ENCODE measurements around the gene AVPR2.

The AVPR2 gene

DNA sequence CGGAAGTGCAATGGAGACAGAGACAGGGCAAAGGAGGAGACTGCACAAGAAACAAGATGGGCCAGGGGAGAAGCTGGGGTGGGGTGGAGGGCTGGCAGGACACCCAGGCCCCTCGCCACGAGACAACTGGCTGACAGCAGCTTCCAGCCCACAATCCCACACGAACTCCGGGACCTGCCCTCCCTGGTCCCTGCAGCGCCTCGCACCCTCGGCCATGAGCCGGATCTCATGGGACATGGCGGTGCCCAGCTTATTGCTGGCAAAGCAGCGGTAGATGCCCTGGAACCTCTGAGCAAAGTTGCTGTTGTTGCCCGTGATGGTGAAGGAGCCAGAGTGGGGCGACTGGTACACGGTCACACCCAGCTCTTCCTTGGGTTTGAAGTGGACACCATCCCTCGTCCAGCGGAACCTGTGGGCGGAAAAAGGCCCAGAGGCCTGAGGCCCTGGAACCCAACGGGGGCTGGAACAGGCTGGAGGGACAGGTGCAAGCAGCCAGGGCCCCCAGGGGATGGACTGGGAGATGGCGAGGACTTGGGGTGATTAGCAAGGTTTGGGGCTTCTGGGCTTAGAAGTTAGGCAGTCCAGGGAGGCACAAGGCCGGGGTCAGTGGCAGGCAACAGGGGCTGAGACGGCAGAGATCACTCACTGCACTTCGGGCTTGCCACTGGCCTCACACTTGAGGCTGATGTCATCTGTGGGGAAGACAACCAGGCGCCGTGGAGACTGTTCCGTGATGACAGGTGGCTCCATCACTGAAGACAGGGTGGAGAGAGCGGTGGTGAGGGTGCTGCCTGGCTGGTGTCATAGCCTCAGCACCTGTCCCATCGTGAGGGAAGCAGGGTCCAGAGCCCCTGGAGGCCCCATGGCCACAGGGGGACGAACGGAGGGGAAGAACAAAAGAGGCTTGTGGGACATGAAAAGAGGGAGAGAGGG is 32.3 kb upstream of the AVPR2 start:
- DNase-seq: no peak

DNA sequence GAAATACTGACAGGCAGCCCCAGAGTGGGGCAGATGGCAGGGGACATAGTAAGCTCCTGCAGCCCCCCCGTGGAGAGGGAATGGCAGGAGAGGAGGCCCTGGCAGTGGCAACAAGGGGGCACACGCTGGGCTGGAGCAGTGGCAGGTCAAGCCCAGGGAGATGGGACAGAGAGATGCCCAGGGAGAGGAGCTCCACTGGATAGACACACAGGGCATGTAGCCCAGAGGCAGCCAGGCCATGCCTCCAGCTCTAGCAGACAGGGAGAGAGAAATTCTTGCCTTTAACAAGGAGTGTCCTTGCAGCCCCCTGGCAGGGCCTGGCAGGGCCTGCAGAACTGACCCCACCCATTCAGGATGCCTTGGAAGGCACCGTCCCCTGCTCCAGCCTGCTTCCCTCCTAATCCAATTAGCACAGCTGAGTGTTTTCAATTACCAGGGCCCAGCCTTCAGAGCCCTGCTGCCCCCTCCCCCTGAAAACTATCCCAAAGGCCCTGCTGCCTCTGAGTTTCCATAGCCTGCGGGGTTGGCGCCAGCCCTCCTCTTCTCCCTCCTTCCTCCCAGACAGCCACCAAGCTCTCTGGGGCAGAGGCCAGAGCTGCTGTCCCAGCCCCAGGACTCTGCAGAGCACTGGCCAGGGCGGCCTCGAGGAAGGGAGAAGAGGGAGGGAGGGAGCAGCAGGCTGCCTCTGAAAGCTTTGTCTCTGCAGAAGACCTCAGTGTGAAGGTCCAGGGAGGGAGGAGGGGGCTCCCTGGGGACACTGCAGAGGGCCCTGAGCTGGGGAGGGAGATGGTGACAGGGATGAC is 31.0 kb upstream of the AVPR2 start:
- DNase-seq: no peak

DNA sequence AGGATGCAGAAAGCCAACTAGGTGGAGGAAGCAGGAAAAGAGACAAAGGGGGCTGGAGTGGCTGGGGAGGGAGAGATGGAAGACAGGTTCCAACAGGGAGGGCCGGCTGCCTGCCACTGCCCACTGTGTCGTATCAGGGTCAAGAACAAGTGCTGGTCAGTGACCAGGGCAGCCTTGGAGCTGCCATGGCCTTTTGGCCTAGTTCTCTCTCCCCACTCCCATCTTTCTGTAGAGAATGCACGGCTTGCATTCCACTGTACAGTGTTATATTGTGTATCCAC is 30.4 kb upstream of the AVPR2 start:
- DNase-seq: no peak

DNA sequence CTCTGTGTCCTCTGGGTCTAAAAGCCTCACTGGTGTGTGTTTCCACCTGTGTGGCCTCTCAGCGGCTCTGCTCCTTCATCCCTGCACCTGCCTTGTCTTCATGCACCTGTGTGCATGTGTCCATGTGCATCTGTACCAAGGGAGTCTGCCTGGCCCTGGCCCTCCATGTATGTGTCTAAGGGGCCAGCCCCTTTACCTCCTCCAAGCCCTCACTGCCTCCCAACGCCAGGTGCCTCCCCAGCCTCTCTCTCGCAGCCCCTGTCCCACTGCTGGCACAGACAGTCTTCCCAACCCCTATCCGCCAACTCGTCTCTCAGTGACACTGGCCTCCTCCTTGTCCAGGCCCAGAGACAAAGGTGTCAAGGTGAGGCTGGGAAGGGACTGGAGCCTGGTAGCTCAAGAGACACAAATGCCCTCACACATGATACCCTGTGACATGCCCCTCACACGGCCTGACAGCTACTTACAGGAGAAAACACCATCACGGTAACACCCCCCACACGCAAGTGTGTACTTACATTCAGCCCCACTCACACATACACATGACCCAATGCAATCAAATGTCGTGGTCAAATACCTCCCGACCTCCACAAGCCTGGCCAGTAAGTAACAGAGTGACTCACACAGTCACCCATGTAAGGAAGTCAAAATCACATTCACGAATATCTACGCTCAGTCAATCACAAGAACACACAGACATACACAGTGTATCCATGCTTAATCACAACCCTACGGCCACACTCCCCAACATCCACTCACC is 29.9 kb upstream of the AVPR2 start:
- no peak for DNase-seq

DNA sequence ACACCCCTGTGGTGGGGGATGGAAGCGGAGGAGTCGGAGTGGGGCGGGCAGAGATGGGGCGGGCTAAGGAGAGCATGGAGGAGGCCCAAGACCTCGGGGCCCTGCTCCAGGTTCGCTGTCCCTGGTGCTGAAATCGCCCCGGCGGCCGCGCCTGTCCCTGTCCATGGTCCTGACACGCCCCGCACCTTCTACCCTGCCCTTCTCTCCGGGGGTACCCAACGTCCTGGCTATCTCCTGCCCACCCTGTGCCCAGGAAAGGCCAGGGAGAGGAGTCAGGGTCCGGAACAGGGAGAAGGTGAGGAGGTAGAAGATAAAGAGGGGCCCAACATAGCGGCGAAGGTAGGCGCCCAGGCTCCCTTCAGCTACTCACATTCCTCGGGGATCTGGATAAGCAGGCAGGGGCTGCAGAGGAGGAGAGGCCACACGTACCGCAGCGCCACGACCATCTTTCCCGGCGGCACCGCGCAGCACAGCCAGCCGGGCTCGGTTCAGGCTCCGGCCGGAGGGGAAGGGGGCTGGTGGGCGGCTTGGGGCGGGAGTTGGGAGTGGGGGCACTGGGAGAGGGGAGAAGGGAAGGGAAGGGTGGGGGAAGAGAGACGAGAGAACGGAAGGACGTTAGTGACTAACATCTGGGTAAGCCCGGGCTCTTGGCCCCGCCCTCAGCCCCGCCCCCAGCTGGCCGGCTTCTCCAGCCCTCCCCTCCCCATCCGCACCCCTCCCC is 28.9 kb upstream of the AVPR2 start:
- DNase-seq: peak; percentile 8

DNA sequence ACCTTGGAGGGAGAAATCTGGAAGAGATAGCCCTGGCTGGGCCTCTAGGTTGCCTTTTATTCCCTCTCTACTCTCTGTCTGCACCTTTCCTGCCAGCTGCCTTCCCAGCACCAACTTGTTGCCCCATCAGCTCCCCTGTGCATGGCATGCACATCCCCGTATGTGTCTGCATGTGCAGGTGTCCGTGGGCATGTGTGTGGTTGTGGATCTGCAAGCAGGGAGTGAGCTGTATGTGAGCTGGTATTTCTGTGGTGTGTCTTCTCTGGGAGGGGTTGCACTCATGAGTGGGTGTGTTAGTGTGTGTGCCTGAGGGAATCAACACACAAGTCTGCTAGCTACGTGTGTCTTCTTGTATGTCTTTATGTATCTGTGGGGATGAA is 28.4 kb upstream of the AVPR2 start:
- no peak for DNase-seq

DNA sequence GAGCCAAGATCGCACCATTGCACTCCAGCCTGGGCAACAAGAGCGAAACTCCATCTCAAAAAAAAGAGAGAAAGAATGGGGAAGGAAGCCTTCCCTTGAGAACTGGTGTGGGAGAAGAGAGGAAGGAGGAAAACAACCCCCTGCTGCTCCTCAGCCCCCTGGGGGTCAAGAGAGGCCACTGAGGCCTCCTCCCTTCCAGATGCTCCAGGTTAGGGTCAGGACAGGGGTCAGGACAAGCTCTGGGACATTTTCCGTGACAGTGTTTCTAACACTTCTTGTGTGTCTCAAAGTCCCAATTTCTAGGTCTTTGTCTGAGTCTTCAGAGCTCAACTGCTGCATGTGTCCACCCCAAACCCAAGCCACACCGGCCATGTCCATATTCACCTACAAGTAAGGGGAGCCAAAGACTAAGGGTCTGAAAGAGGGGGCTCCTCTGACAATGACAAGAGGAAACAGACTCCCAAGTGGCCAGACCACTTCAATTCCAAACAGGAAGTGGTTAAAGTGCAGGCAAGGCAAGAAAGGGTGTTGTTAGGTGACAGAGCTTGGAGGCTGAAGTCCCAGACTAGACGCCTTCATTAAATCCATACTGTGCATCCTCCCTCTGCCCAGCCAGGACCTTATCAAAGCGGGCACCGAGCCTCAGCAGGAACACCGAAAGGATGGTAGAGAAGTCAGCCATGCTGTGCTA is 26.8 kb upstream of the AVPR2 start:
- DNase-seq: no peak

DNA sequence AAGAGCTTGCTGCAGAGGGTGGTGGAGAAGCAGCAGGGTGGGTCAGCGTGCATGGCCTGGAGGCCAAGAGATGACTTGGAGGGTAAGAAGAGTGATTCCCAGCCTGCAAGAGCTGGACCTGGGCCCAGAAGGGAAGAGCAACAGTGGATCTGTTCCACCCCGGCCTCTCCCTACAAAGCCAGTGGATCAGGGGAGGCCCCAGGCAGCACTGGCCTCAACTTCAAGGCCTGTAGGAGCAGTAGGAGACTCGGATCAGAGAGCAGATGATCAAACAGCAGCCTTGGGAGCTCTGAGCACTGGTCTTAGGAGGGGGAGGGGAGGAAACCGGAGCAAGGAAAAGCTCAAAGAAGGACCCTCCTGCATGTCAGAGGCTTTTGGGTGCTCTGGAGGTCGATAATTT is 26.1 kb upstream of the AVPR2 start:
- no peak for DNase-seq

DNA sequence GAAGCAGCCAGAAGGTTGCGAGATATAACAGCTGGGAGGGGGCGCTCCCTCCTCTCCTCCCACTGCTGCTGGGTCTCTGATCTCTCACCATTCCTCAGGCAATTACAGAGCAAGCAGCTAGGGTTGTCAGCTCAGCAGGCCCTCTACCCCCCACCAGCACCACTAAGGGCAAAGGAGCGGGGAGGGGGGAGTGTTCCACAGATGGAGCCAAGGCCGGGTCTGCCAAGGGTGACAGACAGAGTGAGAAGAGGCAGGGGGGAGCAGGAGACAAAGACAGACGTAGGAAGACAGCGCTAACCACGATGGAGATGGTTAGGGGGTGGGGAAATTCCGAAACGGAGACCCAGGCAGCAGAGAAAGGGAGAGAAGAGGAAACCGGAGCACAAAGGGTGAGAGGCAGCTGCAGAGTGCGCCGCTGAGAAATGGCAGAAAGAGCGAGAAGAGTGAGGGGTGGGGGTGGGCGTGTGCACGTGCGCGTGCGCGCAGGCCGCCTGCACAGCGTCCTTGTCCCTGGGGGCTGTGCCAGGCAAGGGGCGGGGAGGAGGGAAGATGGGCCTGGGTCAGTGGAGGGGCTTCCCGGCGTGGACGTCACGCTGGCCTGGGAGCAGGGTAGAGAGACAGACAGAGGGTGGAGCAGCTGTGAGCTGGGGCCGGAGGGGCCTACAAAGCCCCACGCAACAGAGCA is 25.4 kb upstream of the AVPR2 start:
- no peak for DNase-seq

DNA sequence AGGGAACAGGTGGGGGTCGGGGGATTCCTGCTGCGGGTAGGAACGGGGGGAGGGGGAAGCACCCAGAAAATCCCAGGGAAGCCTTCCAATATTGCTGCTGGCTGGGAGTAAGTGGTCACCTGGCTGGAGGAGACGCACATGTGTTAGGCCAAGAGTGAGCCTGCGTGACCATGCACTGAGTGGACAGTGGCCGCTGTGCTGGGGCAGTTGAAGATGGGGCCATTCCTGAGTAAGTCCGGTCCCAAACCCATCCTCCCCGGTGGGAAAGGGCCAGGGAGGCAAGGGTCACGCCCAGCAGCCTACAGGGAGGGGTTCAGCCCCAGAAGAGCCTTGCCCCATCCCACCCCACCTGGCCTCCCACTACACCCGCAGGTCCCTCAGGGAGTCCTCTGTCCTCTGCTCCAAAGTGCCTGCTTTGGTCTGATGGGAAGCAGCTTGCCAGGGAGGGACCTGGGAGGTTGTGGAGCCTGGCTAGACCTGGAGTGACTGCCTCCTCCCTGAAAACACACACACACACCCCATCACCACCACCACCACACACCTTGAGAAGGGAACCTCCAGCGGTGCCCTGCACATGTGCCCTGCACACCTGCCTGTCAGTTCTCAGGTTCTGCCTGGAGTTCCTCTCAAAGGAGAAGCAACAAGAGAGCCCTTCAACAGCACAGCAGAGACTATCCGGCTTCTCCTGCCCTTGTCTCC is 24.6 kb upstream of the AVPR2 start:
- DNase-seq: no peak

DNA sequence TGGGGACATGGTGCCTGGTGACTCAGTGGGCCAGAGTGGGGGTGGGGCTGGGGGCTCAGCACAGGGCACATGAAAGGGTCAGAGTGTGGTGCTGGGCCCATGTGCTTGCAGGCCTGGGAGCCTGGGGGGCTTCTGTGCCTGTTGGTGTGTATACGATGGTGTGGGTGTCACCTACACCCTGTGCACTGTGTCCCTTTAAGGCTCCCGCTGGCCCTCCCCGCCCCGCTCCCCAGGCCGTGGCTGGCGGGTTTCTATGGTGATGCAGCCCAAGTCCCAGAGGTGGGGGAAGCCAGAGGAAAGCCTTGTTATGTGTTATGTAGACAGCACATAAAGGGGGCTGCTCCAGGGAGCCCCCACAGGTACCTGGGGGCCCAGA is 24.0 kb upstream of the AVPR2 start:
- DNase-seq: no peak

DNA sequence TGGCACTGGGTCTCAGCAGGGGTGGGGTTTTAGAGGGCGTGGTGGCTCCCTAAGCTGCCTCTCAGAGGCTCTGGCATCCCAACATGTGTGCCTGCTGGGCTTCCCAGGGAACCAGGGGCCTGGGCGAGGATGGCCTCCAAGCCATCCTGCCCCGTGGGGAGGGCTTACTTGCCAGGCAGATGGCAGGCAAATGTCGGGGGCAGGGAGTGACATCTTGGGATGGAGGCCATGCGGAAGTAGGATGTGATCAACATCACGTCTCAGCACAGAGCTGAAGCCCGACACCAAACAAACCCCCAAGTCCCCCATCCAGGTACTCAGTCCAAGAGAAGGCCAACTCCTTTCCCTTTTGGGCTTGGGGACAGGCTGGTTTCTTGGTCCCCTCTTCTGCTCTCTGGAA is 23.2 kb upstream of the AVPR2 start:
- DNase-seq: no peak

DNA sequence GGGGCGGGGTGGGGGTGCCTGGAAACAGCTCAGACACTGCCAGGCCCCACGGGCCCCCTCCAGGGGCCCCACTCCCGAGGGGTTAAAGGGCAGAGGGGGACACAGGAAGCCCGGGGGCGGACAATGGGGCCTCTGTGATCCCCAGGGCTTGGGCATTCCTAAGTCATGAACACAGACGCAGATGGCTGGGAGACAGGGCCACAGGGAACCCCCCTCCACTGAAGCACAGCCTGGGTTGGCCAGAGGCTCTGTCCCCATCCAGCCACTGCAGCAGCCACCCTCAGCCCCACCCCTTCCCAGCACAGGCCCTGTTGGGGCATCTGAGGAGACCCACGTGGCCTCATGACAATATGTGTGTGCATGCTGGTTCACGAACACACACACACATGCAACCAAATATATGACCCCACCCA is 22.4 kb upstream of the AVPR2 start:
- no peak for DNase-seq

DNA sequence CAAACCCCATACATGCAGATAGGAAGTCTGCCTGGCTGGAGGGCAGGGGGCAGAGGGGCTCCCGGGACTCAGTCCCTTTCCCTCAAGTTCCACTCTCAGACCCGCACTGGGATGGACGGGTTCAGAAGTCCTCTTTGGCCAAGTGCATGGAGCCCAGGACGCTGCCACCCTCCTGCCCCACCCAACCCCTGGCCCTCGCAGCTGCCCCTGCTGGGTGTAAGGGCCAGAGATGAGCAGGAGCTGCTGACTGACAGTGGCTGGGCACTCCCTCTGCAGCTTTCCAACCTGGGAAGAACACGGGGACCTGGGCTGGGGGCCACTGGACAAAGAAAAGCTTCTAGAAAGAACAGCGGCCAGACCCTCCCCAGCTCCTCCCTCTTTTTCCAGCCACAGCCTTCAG is 21.9 kb upstream of the AVPR2 start:
- no peak for DNase-seq

DNA sequence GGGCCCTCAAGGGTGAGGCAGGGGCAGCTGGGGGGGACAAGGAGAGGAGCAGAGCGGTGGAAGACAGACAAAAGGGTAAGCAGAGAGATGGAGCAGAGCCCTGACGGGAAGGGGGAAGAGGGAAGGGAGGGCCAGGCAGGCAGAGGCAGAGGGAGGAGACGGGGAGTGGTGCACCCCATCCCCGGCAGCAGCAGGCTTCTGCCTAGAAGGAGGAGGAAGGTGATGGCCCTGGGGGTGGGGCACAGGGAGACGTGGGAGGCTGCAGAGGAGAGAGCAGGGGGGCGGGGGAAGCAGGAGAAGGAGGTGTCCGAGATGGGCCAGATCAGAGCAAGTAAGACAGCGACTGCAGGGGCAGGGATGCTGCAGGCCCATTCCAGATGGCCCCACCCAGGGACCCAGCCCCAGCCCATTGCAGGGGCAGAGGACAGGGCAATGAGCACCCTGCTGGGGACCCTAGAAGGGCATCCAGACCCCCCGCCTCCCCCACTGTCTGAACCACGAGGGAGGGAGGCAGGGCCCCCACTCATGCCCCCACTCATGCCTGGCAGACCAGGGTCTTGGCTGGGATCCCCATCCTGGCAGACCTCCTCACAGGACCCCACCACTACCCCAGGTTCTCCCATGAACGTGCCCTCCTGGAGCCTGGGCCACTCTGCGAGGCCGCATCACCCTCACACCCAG is 21.2 kb upstream of the AVPR2 start:
- no peak for DNase-seq

DNA sequence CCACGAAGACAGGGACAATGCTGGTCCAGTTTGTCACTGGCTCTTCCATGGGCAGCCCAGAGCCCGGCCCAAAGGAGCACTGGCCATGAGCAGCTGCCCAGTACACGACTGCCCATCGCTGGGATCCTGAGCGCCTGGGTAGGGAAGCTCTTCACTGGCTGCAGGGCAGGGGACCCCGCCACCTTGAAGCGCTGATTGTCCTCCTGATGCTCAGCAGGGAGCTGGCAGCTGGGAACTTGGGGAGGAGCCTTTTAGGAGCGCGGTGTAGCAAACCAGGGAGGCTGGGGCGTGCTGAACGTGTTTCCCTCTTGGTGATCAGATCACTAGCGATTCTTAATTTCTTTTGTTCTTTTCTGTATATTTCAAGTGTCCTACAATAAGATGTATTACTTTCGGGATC is 20.3 kb upstream of the AVPR2 start:
- no peak for DNase-seq

DNA sequence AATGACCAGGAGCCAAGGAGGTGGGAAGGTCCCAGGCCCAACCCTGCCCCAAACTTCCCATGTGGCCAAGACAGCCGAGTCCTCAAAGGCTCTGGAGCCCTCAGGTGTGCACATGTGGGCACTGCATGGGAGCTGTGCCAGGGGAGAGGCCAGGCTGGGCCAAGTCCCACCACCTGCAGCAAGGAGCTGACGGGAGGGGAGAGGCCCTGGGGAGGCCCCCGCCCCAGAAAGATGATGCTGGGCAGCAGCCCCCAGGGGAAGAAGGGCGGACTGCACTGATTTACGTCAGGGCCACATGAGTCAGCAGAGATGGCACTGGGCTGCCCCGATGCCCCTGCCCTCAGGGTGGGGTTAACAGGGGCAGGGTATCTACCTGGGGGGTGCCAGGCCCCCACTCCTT is 19.9 kb upstream of the AVPR2 start:
- DNase-seq: no peak

DNA sequence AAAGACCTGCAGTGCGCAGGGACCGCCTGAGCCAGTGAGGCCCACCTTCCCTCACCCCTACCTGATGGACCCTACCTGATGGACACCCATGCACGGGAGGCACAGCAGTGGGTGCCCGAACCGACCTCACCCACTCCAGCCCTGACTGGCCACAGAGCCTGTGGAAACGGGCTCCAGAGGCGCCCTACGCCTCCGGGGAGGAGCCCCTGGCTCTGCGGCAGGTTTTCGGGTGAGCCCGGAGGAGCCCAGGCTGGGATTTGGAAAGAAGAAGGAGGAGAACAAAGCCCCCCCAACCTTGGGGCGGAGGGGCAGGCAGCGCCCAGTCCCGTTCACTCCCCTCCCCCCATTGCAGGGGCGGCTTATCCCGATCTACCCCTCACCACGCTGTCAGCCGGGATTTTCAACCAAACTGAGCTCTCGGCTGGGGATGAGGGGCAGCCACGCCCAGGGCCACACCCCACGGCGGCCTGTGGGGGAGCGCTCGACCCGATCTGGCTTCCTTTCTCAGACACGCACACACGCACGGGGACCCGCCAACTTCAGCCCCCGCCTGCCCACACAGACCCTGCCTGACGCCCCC is 19.2 kb upstream of the AVPR2 start:
- DNase-seq: no peak

DNA sequence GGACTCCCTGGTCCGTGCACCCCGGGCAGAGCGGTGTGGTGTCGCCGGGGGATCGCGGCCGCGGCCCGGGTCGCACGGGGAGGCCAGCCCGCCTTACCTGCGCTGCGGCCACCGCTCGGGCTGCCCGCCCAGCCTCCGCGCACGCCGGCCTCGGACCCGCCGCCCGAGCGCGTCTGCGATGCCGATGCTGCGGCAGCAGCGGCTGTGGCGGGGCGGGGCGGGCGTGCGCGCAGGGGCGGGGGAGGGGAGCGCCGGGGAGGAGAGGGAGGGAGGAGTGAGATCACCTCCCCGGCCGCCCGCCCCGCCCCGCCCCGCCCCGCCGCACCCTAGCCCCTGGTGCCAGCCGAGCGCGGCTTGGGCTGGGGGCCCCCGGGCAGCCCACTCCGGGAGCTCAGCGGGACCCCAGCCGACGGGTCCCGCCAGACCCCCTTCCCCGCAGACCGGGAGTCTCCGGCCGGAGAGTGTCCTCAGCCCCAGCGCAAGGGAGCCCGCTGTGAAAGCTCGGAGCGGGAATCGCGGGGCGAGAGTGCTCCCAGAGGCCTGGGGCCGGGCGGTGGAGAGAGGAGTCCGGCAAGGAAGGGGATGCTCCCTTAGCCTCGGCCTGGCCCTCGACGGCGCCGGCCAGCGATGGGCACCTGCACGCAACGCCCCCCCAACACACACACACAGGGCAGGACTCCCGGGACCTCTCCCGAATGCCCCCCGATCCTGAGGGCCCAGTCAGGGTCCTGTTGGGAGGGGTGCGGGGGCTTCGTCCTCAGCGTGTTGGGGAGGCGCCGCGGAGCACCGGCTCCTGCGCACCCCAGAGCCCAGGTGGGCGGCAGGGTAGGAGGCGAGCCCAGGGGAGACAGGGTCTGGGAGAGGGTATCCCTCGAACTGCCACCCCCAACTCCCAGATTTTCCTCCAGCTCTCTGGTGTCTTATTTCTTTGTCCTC is 18.2 kb upstream of the AVPR2 start, which contains the start of gene L1CAM:
Gene L1CAM, minus strand, starts transcription at position 206 of the 936 bp plus-strand sequence. CDS start 10,337 bp downstream, outside the sequence.
- DNase-seq: no peak

All from fibroblast of skin of right quadriceps (primary cell).